Rectal smooth muscle tissue (tissue), 1 donor: ENCODE data around the gene NFAM1.

Experiments
- H3K27ac ChIP-seq: one replicate; pipeline ENCODE4 v1.7.0; 2013; ENCODE audit warnings: low read depth, low read length, inconsistent platforms
- H3K27me3 ChIP-seq: one replicate; pipeline ENCODE4 v1.7.0; 2013; ENCODE audit warnings: low read length; ENCODE audit not compliant: control insufficient read depth, insufficient read depth
- H3K36me3 ChIP-seq: one replicate; pipeline ENCODE4 v1.7.0; 2013; ENCODE audit warnings: low read length; ENCODE audit not compliant: control insufficient read depth, insufficient read depth
- H3K4me1 ChIP-seq: one replicate; pipeline ENCODE4 v1.7.0; 2013; ENCODE audit warnings: low read length; ENCODE audit not compliant: control insufficient read depth, insufficient read depth
- H3K4me3 ChIP-seq: one replicate; pipeline ENCODE4 v1.7.0; 2013; ENCODE audit warnings: low read length
- H3K9ac ChIP-seq: one replicate; pipeline ENCODE4 v1.7.0; 2013; ENCODE audit warnings: low read length

Gene NFAM1

GRCh38 chr22:42436404-42436803 lies 4.2 kb upstream of the NFAM1 start:
- H3K4me3 ChIP-seq, result no peak overlapping the region
- peaks cover 12% of the 10 kb centered on the region for H3K4me1 ChIP-seq
- H3K9ac ChIP-seq, result no peak overlapping the region
- H3K27me3 ChIP-seq, result no peaks in the 10 kb centered on the region
- no peaks in the 10 kb centered on the region for H3K36me3 ChIP-seq
- no peak overlapping the region for H3K27ac ChIP-seq

- no peaks in the 10 kb centered on the region for H3K27me3 ChIP-seq
- H3K4me3 ChIP-seq, result no peak overlapping the region
- H3K36me3 ChIP-seq, result no peaks in the 10 kb centered on the region
- H3K9ac ChIP-seq, result no peak overlapping the region
- H3K27ac ChIP-seq, result no peak overlapping the region
- H3K4me1 ChIP-seq, result peaks cover 12% of the 10 kb centered on the region
Observed at GRCh38 chr22:42434748-42435425, 2.7 kb upstream of the NFAM1 start.

- Histone ChIP-seq H3K36me3 (no peaks in the 10 kb centered on the region), H3K4me1 (peaks cover 12% of the 10 kb centered on the region), H3K27me3 (no peaks in the 10 kb centered on the region), H3K27ac (no peak overlapping the region), H3K9ac (no peak overlapping the region), H3K4me3 (no peak overlapping the region)
Observed at GRCh38 chr22:42433754-42434682, 1.8 kb upstream of the NFAM1 start.

- no peaks in the 10 kb centered on the region for H3K36me3 ChIP-seq
- no peaks in the 10 kb centered on the region for H3K27me3 ChIP-seq
- no peak overlapping the region for H3K27ac ChIP-seq
- H3K4me1 ChIP-seq, result peaks cover 12% of the 10 kb centered on the region
- no peak overlapping the region for H3K4me3 ChIP-seq
- no peak overlapping the region for H3K9ac ChIP-seq
Observed at GRCh38 chr22:42432818-42433217, 615 bp upstream of the NFAM1 start.

GRCh38 chr22:42431401-42432019 lies 693 bp downstream of the NFAM1 start:
- Histone ChIP-seq H3K36me3 (no peaks in the 10 kb centered on the region), H3K9ac (no peak overlapping the region), H3K27me3 (peaks cover 3% of the 10 kb centered on the region), H3K4me3 (no peak overlapping the region), H3K27ac (no peak overlapping the region), H3K4me1 (peaks cover 12% of the 10 kb centered on the region)

GRCh38 chr22:42430528-42431125 lies 1.6 kb downstream of the NFAM1 start:
- Histone ChIP-seq H3K4me1 (peaks cover 14% of the 10 kb centered on the region), H3K36me3 (no peaks in the 10 kb centered on the region), H3K4me3 (no peak overlapping the region), H3K27ac (no peak overlapping the region), H3K27me3 (peaks cover 3% of the 10 kb centered on the region), H3K9ac (no peak overlapping the region)

GRCh38 chr22:42428760-42429159 lies 3.4 kb downstream of the NFAM1 start:
- Histone ChIP-seq H3K9ac (no peak overlapping the region), H3K4me3 (no peak overlapping the region), H3K36me3 (no peaks in the 10 kb centered on the region), H3K4me1 (peaks cover 12% of the 10 kb centered on the region), H3K27ac (no peak overlapping the region), H3K27me3 (peaks cover 3% of the 10 kb centered on the region)

GRCh38 chr22:42428025-42428424 lies 4.2 kb downstream of the NFAM1 start:
- Histone ChIP-seq H3K36me3 (no peaks in the 10 kb centered on the region), H3K27ac (no peak overlapping the region), H3K9ac (no peak overlapping the region), H3K4me1 (peaks cover 10% of the 10 kb centered on the region), H3K27me3 (peaks cover 3% of the 10 kb centered on the region), H3K4me3 (no peak overlapping the region)

- Histone ChIP-seq H3K4me3 (no peak overlapping the region), H3K4me1 (peaks cover 10% of the 10 kb centered on the region), H3K36me3 (no peaks in the 10 kb centered on the region), H3K27ac (no peak overlapping the region), H3K9ac (no peak overlapping the region), H3K27me3 (peaks cover 3% of the 10 kb centered on the region)
Observed at GRCh38 chr22:42427167-42427566, 5.0 kb downstream of the NFAM1 start.

- H3K27ac ChIP-seq, result no peak overlapping the region
- H3K36me3 ChIP-seq, result no peaks in the 10 kb centered on the region
Observed at GRCh38 chr22:42425989-42426355, 6.2 kb downstream of the NFAM1 start.

GRCh38 chr22:42425337-42425988 lies 6.7 kb downstream of the NFAM1 start:
- Histone ChIP-seq H3K9ac (no peak overlapping the region), H3K27me3 (peaks cover 3% of the 10 kb centered on the region), H3K4me1 (peaks cover 7% of the 10 kb centered on the region), H3K27ac (peak overlapping the region; percentile 61), H3K4me3 (no peak overlapping the region), H3K36me3 (no peaks in the 10 kb centered on the region)

More at GRCh38 chr22:42425989-42426355, 6.2 kb downstream of the NFAM1 start:
- peaks cover 7% of the 10 kb centered on the region for H3K4me1 ChIP-seq
- no peak overlapping the region for H3K9ac ChIP-seq
- no peak overlapping the region for H3K4me3 ChIP-seq
- H3K27me3 ChIP-seq, result peaks cover 3% of the 10 kb centered on the region
